WTC11 (cell line): ENCODE results near the gene OCSTAMP. TPM values are rescaled to one million over a fixed set of nuclear protein-coding genes. Genes with fewer than 3 reads are reported as not detected.

Experiments
- ETV6 ChIP-seq: sonication (generic); formaldehyde crosslinking; IDR thresholded peaks from 2 replicates; pipeline ENCODE4 v1.8.1; 2022; ENCODE audit warnings: mild to moderate bottlenecking, missing genetic modification reagents
- FOXK1 ChIP-seq: sonication (generic); formaldehyde crosslinking; IDR thresholded peaks from 2 replicates; pipeline ENCODE4 v1.8.0; 2022; ENCODE audit warnings: mild to moderate bottlenecking, moderate library complexity, missing genetic modification reagents
- GABPB1 ChIP-seq: sonication (generic); formaldehyde crosslinking; IDR thresholded peaks from 2 replicates; pipeline ENCODE4 v1.8.1; 2023; ENCODE audit warnings: mild to moderate bottlenecking, missing genetic modification reagents
- GTF2I ChIP-seq: fragments of 250-450 bp; sonication (Bioruptor Pico); conservative IDR thresholded peaks from 2 replicates; pipeline ENCODE4 v1.4.0; 2021; ENCODE audit warnings: mild to moderate bottlenecking
- JUN ChIP-seq: sonication (generic); formaldehyde crosslinking; IDR thresholded peaks from 2 replicates; pipeline ENCODE4 v1.8.0; 2023; ENCODE audit warnings: mild to moderate bottlenecking, missing genetic modification reagents
- MXD4 ChIP-seq: fragments of 250-450 bp; sonication (Bioruptor Pico); IDR thresholded peaks from 2 replicates; pipeline ENCODE4 v1.8.0; 2021; ENCODE audit warnings: mild to moderate bottlenecking, moderate library complexity, borderline replicate concordance
- MYBL2 ChIP-seq: sonication (generic); formaldehyde crosslinking; IDR thresholded peaks from 2 replicates; pipeline ENCODE4 v1.8.1; 2023; ENCODE audit warnings: mild to moderate bottlenecking, moderate library complexity, missing genetic modification reagents
- NFYB ChIP-seq: sonication (generic); formaldehyde crosslinking; conservative IDR thresholded peaks from 2 replicates; pipeline ENCODE4 v1.8.0; 2022; ENCODE audit warnings: low read depth, missing genetic modification reagents
- SMAD3 ChIP-seq: sonication (generic); formaldehyde crosslinking; IDR thresholded peaks from 2 replicates; pipeline ENCODE4 v1.8.0; 2022; ENCODE audit warnings: missing genetic modification reagents, mild to moderate bottlenecking, borderline replicate concordance
- SOX15 ChIP-seq: fragments of 250-450 bp; sonication (Bioruptor Pico); IDR thresholded peaks from 2 replicates; pipeline ENCODE4 v1.9.0; 2021; ENCODE audit warnings: mild to moderate bottlenecking
- TEAD1 ChIP-seq: sonication (generic); formaldehyde crosslinking; IDR thresholded peaks from 2 replicates; pipeline ENCODE4 v1.8.0; 2022; ENCODE audit warnings: mild to moderate bottlenecking, missing genetic modification reagents
- TP53 ChIP-seq: sonication (generic); formaldehyde crosslinking; IDR thresholded peaks from 2 replicates; pipeline ENCODE4 v1.8.1; 2023; ENCODE audit warnings: mild to moderate bottlenecking, missing genetic modification reagents
- ZBTB21 ChIP-seq: sonication (generic); formaldehyde crosslinking; IDR thresholded peaks from 2 replicates; pipeline ENCODE4 v1.8.1; 2023; ENCODE audit warnings: mild to moderate bottlenecking, missing genetic modification reagents, borderline replicate concordance
- ZNF232 ChIP-seq: sonication (generic); formaldehyde crosslinking; IDR thresholded peaks from 2 replicates; pipeline ENCODE4 v1.8.0; 2022; ENCODE audit warnings: mild to moderate bottlenecking, missing genetic modification reagents
- ZNF317 ChIP-seq: sonication (generic); formaldehyde crosslinking; IDR thresholded peaks from 2 replicates; pipeline ENCODE4 v1.8.1; 2023; ENCODE audit warnings: low read depth, mild to moderate bottlenecking, moderate library complexity, missing genetic modification reagents, borderline replicate concordance
- ZNF671 ChIP-seq: fragments of 250-450 bp; sonication (Bioruptor Pico); IDR thresholded peaks from 2 replicates; pipeline ENCODE4 v1.8.0; 2021; ENCODE audit warnings: mild to moderate bottlenecking
- total RNA-seq: library from RNA; stranded (reverse); gene quantifications from 3 replicates; pipeline ENCODE4 v1.2.3, GENCODE V29; 2021
- TF ChIP-seq, protein P1 (sequence below): sonication (generic); formaldehyde crosslinking; IDR thresholded peaks from 2 replicates; pipeline ENCODE4 v1.8.0; 2022; ENCODE audit warnings: mild to moderate bottlenecking, missing genetic modification reagents
- TF ChIP-seq, protein P2 (sequence below): fragments of 250-450 bp; sonication (Bioruptor Pico); IDR thresholded peaks from 2 replicates; pipeline ENCODE4 v1.9.0; 2021; ENCODE audit warnings: mild to moderate bottlenecking
- TF ChIP-seq, protein P3 (sequence below): sonication (generic); formaldehyde crosslinking; IDR thresholded peaks from 2 replicates; pipeline ENCODE4 v1.8.0; 2023; ENCODE audit warnings: missing genetic modification reagents, mild to moderate bottlenecking, borderline replicate concordance
- TF ChIP-seq, protein P4 (sequence below): sonication (generic); formaldehyde crosslinking; IDR thresholded peaks from 2 replicates; pipeline ENCODE4 v1.8.1; 2023; ENCODE audit warnings: mild to moderate bottlenecking, missing genetic modification reagents, moderate library complexity
- TF ChIP-seq, protein P5 (sequence below): sonication (generic); formaldehyde crosslinking; IDR thresholded peaks from 2 replicates; pipeline ENCODE4 v1.8.1; 2022; ENCODE audit warnings: mild to moderate bottlenecking, moderate library complexity, missing genetic modification reagents
- TF ChIP-seq, protein P6 (sequence below): sonication (generic); formaldehyde crosslinking; IDR thresholded peaks from 2 replicates; pipeline ENCODE4 v1.8.0; 2023; ENCODE audit warnings: missing genetic modification reagents
- TF ChIP-seq, protein P7 (sequence below): sonication (generic); formaldehyde crosslinking; IDR thresholded peaks from 2 replicates; pipeline ENCODE4 v1.8.0; 2022; ENCODE audit warnings: missing genetic modification reagents

The OCSTAMP gene
- total RNA-seq, 1 experiment from 2014 or later = not detected

DNA sequence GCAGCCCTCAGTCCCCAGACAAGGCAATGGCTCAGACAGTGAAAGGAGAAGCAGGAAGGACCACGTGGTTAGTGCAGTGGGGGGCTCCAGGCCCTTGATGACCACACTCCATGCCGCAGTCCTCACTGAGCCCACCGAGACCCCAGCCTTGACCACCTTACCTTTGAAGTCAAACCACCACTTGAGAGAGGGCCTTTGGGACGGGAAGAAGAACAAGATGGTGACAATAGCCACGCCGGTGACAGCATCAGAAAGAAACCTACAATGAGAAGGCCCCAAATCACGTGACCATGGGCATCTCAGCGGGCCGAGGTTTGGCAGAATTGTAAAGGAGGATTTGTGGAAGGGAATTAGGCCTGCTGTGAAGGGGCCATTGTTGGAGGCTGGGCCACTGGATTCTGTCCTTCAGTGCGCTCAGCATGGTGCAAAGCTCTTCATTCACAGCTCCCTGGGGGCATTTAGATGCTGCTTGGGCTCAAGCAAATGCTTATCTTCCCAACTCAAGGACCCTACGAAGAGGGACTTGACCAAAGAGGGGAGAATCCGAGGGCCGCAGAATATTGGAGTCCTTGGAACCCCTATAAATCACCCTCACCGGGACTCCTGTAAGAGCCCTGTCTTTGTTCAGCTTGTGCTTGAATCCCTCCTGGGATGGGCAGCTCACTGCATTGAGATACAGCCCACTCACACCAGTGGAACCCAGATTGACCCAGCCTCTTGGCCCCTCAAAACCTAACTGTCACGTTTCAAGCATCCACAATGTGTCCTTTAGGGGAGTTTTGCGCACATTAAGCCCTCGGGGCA, 33.2 kb upstream of the OCSTAMP start (continued):
- TF ChIP-seq GTF2I (peak; percentile 53), GABPB1 (CRISPR knock-in tag) (no peak), JUN (CRISPR knock-in tag) (no peak), NFYB (CRISPR knock-in tag) (no peak), FOXK1 (CRISPR knock-in tag) (no peak; the same call in 1 of the 2 replicates), ETV6 (peak; percentile 76; the same call in 1 of the 2 replicates), TEAD1 (CRISPR knock-in tag) (no peak; the same call in 1 of the 2 replicates), TP53 (CRISPR knock-in tag) (no peak), ZNF671 (CRISPR knock-in tag) (0 out of 2 replicates have a peak, but pooled peaks have one; percentile 16), SOX15 (CRISPR knock-in tag) (no peak), ZNF232 (CRISPR knock-in tag) (no peak), ZNF317 (CRISPR knock-in tag) (no peak), SMAD3 (CRISPR knock-in tag) (0 out of 2 replicates have a peak, but pooled peaks have one; percentile 66), MYBL2 (CRISPR knock-in tag) (no peak), ZBTB21 (CRISPR knock-in tag) (no peak), MXD4 (CRISPR knock-in tag) (no peak)
- TF ChIP-seq, protein P1, sequence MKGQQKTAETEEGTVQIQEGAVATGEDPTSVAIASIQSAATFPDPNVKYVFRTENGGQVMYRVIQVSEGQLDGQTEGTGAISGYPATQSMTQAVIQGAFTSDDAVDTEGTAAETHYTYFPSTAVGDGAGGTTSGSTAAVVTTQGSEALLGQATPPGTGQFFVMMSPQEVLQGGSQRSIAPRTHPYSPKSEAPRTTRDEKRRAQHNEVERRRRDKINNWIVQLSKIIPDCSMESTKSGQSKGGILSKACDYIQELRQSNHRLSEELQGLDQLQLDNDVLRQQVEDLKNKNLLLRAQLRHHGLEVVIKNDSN (CRISPR knock-in tag) = peak; percentile 91
- TF ChIP-seq, protein P2, sequence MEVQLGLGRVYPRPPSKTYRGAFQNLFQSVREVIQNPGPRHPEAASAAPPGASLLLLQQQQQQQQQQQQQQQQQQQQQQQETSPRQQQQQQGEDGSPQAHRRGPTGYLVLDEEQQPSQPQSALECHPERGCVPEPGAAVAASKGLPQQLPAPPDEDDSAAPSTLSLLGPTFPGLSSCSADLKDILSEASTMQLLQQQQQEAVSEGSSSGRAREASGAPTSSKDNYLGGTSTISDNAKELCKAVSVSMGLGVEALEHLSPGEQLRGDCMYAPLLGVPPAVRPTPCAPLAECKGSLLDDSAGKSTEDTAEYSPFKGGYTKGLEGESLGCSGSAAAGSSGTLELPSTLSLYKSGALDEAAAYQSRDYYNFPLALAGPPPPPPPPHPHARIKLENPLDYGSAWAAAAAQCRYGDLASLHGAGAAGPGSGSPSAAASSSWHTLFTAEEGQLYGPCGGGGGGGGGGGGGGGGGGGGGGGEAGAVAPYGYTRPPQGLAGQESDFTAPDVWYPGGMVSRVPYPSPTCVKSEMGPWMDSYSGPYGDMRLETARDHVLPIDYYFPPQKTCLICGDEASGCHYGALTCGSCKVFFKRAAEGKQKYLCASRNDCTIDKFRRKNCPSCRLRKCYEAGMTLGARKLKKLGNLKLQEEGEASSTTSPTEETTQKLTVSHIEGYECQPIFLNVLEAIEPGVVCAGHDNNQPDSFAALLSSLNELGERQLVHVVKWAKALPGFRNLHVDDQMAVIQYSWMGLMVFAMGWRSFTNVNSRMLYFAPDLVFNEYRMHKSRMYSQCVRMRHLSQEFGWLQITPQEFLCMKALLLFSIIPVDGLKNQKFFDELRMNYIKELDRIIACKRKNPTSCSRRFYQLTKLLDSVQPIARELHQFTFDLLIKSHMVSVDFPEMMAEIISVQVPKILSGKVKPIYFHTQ (CRISPR knock-in tag) = no peak
- TF ChIP-seq, protein P3, sequence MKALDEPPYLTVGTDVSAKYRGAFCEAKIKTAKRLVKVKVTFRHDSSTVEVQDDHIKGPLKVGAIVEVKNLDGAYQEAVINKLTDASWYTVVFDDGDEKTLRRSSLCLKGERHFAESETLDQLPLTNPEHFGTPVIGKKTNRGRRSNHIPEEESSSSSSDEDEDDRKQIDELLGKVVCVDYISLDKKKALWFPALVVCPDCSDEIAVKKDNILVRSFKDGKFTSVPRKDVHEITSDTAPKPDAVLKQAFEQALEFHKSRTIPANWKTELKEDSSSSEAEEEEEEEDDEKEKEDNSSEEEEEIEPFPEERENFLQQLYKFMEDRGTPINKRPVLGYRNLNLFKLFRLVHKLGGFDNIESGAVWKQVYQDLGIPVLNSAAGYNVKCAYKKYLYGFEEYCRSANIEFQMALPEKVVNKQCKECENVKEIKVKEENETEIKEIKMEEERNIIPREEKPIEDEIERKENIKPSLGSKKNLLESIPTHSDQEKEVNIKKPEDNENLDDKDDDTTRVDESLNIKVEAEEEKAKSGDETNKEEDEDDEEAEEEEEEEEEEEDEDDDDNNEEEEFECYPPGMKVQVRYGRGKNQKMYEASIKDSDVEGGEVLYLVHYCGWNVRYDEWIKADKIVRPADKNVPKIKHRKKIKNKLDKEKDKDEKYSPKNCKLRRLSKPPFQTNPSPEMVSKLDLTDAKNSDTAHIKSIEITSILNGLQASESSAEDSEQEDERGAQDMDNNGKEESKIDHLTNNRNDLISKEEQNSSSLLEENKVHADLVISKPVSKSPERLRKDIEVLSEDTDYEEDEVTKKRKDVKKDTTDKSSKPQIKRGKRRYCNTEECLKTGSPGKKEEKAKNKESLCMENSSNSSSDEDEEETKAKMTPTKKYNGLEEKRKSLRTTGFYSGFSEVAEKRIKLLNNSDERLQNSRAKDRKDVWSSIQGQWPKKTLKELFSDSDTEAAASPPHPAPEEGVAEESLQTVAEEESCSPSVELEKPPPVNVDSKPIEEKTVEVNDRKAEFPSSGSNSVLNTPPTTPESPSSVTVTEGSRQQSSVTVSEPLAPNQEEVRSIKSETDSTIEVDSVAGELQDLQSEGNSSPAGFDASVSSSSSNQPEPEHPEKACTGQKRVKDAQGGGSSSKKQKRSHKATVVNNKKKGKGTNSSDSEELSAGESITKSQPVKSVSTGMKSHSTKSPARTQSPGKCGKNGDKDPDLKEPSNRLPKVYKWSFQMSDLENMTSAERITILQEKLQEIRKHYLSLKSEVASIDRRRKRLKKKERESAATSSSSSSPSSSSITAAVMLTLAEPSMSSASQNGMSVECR (CRISPR knock-in tag) = no peak
- TF ChIP-seq, protein P4, sequence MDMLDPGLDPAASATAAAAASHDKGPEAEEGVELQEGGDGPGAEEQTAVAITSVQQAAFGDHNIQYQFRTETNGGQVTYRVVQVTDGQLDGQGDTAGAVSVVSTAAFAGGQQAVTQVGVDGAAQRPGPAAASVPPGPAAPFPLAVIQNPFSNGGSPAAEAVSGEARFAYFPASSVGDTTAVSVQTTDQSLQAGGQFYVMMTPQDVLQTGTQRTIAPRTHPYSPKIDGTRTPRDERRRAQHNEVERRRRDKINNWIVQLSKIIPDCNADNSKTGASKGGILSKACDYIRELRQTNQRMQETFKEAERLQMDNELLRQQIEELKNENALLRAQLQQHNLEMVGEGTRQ (CRISPR knock-in tag) = peak; percentile 94
- TF ChIP-seq, protein P5, sequence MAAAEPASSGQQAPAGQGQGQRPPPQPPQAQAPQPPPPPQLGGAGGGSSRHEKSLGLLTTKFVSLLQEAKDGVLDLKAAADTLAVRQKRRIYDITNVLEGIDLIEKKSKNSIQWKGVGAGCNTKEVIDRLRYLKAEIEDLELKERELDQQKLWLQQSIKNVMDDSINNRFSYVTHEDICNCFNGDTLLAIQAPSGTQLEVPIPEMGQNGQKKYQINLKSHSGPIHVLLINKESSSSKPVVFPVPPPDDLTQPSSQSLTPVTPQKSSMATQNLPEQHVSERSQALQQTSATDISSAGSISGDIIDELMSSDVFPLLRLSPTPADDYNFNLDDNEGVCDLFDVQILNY (CRISPR knock-in tag) = no peak
- TF ChIP-seq, protein P6, sequence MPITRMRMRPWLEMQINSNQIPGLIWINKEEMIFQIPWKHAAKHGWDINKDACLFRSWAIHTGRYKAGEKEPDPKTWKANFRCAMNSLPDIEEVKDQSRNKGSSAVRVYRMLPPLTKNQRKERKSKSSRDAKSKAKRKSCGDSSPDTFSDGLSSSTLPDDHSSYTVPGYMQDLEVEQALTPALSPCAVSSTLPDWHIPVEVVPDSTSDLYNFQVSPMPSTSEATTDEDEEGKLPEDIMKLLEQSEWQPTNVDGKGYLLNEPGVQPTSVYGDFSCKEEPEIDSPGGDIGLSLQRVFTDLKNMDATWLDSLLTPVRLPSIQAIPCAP (CRISPR knock-in tag) = no peak
- TF ChIP-seq, protein P7, sequence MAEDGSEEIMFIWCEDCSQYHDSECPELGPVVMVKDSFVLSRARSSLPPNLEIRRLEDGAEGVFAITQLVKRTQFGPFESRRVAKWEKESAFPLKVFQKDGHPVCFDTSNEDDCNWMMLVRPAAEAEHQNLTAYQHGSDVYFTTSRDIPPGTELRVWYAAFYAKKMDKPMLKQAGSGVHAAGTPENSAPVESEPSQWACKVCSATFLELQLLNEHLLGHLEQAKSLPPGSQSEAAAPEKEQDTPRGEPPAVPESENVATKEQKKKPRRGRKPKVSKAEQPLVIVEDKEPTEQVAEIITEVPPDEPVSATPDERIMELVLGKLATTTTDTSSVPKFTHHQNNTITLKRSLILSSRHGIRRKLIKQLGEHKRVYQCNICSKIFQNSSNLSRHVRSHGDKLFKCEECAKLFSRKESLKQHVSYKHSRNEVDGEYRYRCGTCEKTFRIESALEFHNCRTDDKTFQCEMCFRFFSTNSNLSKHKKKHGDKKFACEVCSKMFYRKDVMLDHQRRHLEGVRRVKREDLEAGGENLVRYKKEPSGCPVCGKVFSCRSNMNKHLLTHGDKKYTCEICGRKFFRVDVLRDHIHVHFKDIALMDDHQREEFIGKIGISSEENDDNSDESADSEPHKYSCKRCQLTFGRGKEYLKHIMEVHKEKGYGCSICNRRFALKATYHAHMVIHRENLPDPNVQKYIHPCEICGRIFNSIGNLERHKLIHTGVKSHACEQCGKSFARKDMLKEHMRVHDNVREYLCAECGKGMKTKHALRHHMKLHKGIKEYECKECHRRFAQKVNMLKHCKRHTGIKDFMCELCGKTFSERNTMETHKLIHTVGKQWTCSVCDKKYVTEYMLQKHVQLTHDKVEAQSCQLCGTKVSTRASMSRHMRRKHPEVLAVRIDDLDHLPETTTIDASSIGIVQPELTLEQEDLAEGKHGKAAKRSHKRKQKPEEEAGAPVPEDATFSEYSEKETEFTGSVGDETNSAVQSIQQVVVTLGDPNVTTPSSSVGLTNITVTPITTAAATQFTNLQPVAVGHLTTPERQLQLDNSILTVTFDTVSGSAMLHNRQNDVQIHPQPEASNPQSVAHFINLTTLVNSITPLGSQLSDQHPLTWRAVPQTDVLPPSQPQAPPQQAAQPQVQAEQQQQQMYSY (CRISPR knock-in tag) = peak; percentile 36; the same call in 1 of the 2 replicates
